Thoracic aorta (tissue), 2 donors: ENCODE measurements around the gene ST3GAL5. TPM values are rescaled to one million over a fixed set of nuclear protein-coding genes. Genes with fewer than 3 reads are reported as not detected.
"Not testable (repeated sequence)": the region's sequence is repeated elsewhere in the genome, so short reads cannot be mapped to it uniquely, and the experiment has no call there.

Source experiments
- ATAC-seq: fragments of 150-250 bp; one replicate; pipeline ENCODE4 v1.8.0; 2017; ENCODE audit warnings: low read depth; ENCODE audit not compliant: insufficient number of reproducible peaks, low FRiP score
- DNase-seq: peaks from one replicate; pipeline ENCODE4 v3.0.0-alpha.2; 2020; ENCODE audit warnings: low spot score
- H3K27ac ChIP-seq, 2 donors: fragments of 200-600 bp; sonication (generic); 1 replicate in 1 of 2; 2 replicates in 1 of 2; pipeline ENCODE4 v1.5.1; 2016; ENCODE audit warnings: mild to moderate bottlenecking in 2 of 2, moderate library complexity in 2 of 2
- H3K27me3 ChIP-seq: fragments of 200-600 bp; sonication (generic); replicated peaks from 2 replicates; pipeline ENCODE4 v1.6.0; 2016; ENCODE audit warnings: mild to moderate bottlenecking; ENCODE audit not compliant: insufficient read depth
- H3K36me3 ChIP-seq: fragments of 200-600 bp; sonication (generic); one replicate; pipeline ENCODE4 v1.5.1; 2016
- H3K4me1 ChIP-seq, 2 donors: fragments of 200-600 bp; sonication (generic); 1 replicate in 1 of 2; 2 replicates in 1 of 2; pipeline versions ENCODE4 v1.5.1 to v1.6.0; 2016; ENCODE audit warnings: low read depth in 2 of 2, mild to moderate bottlenecking in 1 of 2; ENCODE audit not compliant: control insufficient read depth in 1 of 2
- H3K4me3 ChIP-seq: fragments of 200-600 bp; sonication (generic); 2 replicates; pipeline ENCODE4 v1.5.1; 2016; ENCODE audit warnings: mild to moderate bottlenecking
- H3K9me3 ChIP-seq: fragments of 200-600 bp; sonication (generic); 2 replicates; pipeline ENCODE4 v1.5.1; 2016
- total RNA-seq, 2 donors: library from RNA; depleted of rRNA; stranded (reverse); fragments of >200 nt; gene quantifications; one replicate each; pipeline versions ENCODE4 v1.1.0 to v1.2.3, GENCODE V29; 2016
- TF ChIP-seq, protein P1 (sequence below): fragments of 200-600 bp; sonication (generic); IDR thresholded peaks from one replicate; pipeline ENCODE4 v1.5.1; 2019; ENCODE audit warnings: antibody characterized with exemption

Gene ST3GAL5
- total RNA-seq, 2 donors from 2014 or later: 11.9 to 32.7 TPM

DNA sequence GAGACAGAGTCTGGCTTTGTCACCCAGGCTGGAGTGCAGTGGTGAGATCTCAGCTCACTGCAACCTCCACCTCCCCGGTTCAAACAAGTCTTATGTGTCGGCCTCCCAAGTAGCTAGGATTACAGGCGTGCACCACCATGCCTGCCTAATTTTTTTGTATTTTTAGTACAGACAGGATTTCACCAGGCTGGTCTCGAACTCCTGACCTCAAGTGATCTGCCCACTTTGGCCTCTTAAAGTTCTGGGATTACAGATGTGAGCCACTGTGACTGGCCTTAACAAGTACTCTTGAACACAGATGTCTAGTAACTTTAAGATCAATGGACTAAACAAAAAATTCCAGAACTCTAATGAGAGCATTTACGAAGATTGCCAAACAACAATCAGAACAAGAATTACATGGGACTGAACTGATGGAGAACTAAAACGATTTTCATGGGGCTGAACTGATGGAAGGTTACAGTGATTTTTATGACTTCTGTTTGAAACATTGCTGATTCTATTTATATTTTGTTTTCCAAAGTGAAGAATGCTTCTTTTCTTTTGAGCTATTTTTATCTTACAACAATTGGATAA lies 46.5 kb upstream of the ST3GAL5 start:
- H3K4me1 ChIP-seq: no peaks in the 10 kb centered on the region

DNA sequence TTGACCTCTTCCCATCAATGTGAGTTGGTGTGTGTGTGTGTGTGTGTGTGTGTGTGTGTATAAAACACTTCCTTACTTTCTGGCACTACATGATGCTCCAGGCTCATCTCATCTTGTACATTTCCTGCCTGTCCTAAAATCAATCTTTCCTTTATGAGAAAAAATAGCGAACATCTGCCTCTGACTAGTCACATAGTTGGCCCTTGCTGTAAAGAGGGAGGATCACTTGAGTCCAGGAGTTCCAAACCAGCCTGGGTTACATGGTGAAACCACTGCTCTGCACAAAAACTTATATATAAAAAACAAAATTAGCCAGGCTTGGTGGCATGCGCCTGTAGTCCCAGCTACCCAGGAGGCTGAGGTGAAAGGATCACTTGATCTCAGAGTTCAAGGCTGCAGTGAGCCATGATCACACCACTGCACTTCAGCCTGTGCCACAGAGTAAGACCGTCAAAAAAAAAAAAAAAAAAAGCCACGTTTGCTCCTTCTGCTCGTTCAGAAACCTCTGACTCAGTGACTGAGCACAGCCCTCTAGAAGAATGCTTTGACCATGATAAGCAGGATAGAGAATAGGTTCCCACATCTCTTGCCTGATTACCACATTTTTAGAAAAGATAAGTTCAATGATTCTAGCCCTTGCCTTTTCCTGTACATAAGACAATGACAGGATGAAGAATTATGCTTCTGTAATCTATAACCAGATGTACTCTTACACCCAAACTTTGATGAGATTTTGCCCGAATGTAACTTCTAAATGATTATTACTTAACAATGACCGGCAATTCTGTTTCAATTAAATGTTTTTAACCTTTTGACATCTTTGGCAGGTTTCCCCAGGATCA lies 45.2 kb upstream of the ST3GAL5 start:
- TF ChIP-seq, protein P1, sequence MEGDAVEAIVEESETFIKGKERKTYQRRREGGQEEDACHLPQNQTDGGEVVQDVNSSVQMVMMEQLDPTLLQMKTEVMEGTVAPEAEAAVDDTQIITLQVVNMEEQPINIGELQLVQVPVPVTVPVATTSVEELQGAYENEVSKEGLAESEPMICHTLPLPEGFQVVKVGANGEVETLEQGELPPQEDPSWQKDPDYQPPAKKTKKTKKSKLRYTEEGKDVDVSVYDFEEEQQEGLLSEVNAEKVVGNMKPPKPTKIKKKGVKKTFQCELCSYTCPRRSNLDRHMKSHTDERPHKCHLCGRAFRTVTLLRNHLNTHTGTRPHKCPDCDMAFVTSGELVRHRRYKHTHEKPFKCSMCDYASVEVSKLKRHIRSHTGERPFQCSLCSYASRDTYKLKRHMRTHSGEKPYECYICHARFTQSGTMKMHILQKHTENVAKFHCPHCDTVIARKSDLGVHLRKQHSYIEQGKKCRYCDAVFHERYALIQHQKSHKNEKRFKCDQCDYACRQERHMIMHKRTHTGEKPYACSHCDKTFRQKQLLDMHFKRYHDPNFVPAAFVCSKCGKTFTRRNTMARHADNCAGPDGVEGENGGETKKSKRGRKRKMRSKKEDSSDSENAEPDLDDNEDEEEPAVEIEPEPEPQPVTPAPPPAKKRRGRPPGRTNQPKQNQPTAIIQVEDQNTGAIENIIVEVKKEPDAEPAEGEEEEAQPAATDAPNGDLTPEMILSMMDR: no peak
- H3K4me3 ChIP-seq: no peak overlapping the region
- H3K36me3 ChIP-seq: no peaks in the 10 kb centered on the region
- H3K9me3 ChIP-seq: no peaks in the 10 kb centered on the region
- ATAC-seq (no peak), DNase-seq (no peak)
- H3K27me3 ChIP-seq: no peaks in the 10 kb centered on the region
- no peaks in the 10 kb centered on the region for H3K4me1 ChIP-seq
- no peak overlapping the region for H3K27ac ChIP-seq

More for the DNA sequence above, 46.5 kb upstream of the ST3GAL5 start:
- Histone ChIP-seq H3K36me3 (no peaks in the 10 kb centered on the region), H3K4me3 (no peak overlapping the region), H3K27ac (no peak overlapping the region), H3K27me3 (no peaks in the 10 kb centered on the region), H3K9me3 (no peaks in the 10 kb centered on the region)
- ATAC-seq (no peak), DNase-seq (no peak)
- TF ChIP-seq, protein P1: no peak

DNA sequence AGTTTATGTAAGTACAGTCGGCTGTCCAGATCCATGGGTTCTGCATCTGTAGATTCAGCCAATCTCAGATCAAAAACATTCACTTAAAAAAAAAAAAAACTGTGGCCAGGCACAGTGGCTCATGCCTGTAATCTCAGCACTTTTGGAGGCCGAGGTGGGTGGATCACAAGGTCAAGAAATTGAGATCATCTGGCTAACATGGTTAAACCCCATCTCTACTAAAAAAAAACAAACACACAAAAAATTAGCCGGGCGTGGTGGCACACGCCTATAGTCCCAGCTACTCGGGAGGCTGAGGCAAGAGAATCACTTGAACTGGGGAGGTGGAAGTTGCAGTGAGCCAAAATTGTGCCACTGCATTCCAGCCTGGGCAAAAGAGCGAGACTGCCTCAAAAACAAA lies 42.4 kb upstream of the ST3GAL5 start:
- ATAC-seq, H3K27me3 ChIP-seq, H3K4me3 ChIP-seq, H3K27ac ChIP-seq, DNase-seq, H3K4me1 ChIP-seq, H3K9me3 ChIP-seq, H3K36me3 ChIP-seq: not testable (repeated sequence)

DNA sequence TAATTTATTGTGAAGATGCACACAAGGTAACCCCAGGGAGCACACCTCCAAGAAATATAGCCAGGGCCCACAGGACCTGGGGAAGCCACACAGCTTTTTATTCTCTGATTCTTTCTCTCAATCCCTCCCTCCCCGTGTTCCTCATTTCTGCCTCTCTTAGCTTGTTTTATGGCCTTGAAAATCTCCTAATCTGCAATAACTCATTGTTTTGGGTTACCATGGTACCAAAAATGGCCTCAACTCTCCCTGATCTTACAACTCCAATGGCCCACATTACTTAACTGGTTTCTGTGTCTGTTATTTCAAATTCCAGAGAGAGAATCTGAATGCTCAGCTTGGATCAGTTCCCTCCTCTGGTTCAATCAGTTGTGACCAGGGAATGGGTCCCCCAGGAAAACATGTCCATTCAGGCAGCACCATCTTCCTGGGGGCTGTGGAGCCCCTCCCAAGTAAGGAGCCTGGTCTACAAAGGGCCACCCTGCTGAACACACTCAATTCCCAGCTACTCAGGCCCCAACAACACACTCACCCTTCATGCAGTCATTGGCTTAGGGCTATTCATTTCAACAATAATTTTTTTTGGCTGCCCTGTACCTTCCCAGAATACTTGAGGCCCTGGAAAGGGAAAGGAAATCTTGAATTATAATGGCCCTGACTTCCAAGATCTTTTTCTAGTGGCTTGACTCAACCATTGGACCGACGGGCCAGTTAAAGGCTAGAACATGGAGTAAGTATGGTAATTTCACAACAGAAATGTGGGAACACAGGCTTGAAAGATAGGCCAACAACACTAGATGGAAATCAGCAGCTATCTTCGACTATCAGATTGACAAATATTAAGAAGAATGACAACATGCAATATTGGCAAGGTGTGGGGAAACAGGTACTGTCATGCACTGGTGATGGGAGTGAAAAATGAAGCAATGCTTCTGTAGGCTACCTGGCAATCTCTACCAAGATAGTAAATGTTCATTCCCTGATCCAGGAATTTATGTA lies 41.6 kb upstream of the ST3GAL5 start:
- no peak overlapping the region for H3K27ac ChIP-seq
- no peak overlapping the region for H3K4me3 ChIP-seq
- H3K4me1 ChIP-seq: no peaks in the 10 kb centered on the region
- H3K9me3 ChIP-seq: no peaks in the 10 kb centered on the region
- H3K27me3 ChIP-seq: no peaks in the 10 kb centered on the region
- DNase-seq (no peak), ATAC-seq (no peak)
- TF ChIP-seq, protein P1: no peak
- H3K36me3 ChIP-seq: no peaks in the 10 kb centered on the region

DNA sequence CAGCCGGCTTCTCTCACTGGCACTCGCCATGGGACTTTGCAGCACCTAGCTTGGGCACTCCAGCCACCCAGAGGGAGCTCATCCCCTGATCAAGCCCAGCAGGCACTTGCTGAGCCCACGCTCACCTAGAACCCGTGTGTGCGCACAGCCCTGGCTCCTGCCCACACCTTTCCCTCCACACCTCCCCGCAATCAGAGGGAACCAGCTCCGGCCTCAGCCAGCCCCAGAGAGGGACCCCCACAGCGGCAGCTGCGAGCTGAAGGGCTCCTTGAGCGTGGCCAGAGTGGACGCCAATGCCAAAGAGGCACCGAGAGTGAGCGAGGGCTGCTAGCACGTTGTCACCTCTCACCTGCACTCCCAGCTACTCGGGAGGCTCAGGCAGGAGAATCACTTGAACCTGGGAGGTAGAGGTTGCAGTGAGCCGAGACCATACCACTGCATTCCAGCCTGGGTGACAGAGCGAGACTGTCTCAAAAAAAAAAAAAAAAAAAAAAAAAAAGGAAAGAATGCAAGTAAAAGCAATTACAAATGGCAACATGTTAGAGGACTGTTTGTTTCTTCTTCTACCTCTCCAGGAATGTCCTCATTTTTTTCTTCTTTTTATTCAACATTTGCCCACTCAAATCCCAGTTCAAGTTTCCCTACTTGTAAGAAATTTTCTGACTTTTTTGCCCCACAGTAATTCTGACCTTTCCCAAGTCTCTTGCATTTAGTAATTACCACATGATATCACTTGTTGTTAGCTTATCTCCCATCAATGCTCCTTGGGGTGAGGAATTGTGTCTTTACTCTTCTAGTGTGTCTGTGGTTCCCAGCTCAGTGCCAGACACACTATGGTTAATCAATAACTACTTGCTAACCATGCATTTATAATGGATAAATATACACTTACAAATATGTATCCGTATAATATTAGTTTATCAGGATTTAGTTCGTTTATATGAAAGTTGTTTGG lies 40.6 kb upstream of the ST3GAL5 start:
- TF ChIP-seq, protein P1: no peak
- no peaks in the 10 kb centered on the region for H3K9me3 ChIP-seq
- no peak for ATAC-seq
- H3K27me3 ChIP-seq: no peaks in the 10 kb centered on the region
- no peak overlapping the region for H3K4me3 ChIP-seq
- H3K4me1 ChIP-seq: peaks cover 0 to 5% of the 10 kb centered on the region in 2 donors
- H3K36me3 ChIP-seq: no peaks in the 10 kb centered on the region
- DNase-seq: no peak
- H3K27ac ChIP-seq: no peak overlapping the region
